GM12878 (cell line): Measurements from ENCODE around the gene FBF1. TPM values are rescaled to one million over a fixed set of nuclear protein-coding genes. Genes with fewer than 3 reads are reported as not detected.

Source experiments
- ASH2L ChIP-seq: fragments of 300-600, 200-600 bp; sonication (generic); IDR thresholded peaks from 2 replicates; pipeline ENCODE4 v1.6.1; 2017; ENCODE audit warnings: low read depth, mild to moderate bottlenecking, borderline replicate concordance
- ATF3 ChIP-seq: IDR thresholded peaks from 2 replicates; pipeline ENCODE4 v1.6.1; 2011; ENCODE audit warnings: low read depth, mild to moderate bottlenecking, low read length, moderate library complexity, borderline replicate concordance; ENCODE audit errors: extremely low read depth
- ATF7 ChIP-seq: fragments of 450-650 bp; IDR thresholded peaks from 2 replicates; pipeline ENCODE4 v1.6.1; 2016; ENCODE audit warnings: low read depth, mild to moderate bottlenecking
- BMI1 ChIP-seq: fragments of 450-650 bp; IDR thresholded peaks from 2 replicates; pipeline ENCODE4 v1.6.1; 2016; ENCODE audit warnings: mild to moderate bottlenecking, moderate library complexity, borderline replicate concordance
- CBX3 ChIP-seq: fragments of 200-600 bp; sonication (generic); IDR thresholded peaks from 2 replicates; pipeline ENCODE4 v1.6.1; 2016; ENCODE audit warnings: low read depth, borderline replicate concordance
- ELK1 ChIP-seq: IDR thresholded peaks from 2 replicates; pipeline ENCODE4 v1.6.1; 2012; ENCODE audit warnings: low read depth, low read length, improper control_type of control experiment
- ETV6 ChIP-seq, 2 experiments: fragments of 450-650 bp in 1 of 2; IDR thresholded peaks in 1 of 2; conservative IDR thresholded peaks in 1 of 2; 2 replicates each; pipeline ENCODE4 v1.6.1; 2014; ENCODE audit warnings: antibody characterized with exemption in 1 of 2, borderline replicate concordance in 1 of 2, low read depth in 1 of 2, mild to moderate bottlenecking in 1 of 2, moderate library complexity in 1 of 2
- EZH2 ChIP-seq: IDR thresholded peaks from 2 replicates; pipeline ENCODE4 v1.6.1; 2012; ENCODE audit warnings: low read depth, mild to moderate bottlenecking, control low read depth, inconsistent platforms, low read length, borderline replicate concordance; ENCODE audit not compliant: control insufficient read depth
- FOXK2 ChIP-seq: fragments of 450-650 bp; IDR thresholded peaks from 2 replicates; pipeline ENCODE4 v1.6.1; 2017; ENCODE audit warnings: mild to moderate bottlenecking, moderate library complexity
- NKRF ChIP-seq: fragments of 450-650 bp; conservative IDR thresholded peaks from 2 replicates; pipeline ENCODE4 v1.6.1; 2017; ENCODE audit warnings: mild to moderate bottlenecking, moderate library complexity
- SUPT20H ChIP-seq: IDR thresholded peaks from 2 replicates; pipeline ENCODE4 v1.6.1; 2011; ENCODE audit warnings: low read depth, mild to moderate bottlenecking, low read length, moderate library complexity, borderline replicate concordance; ENCODE audit not compliant: control insufficient read depth
- YBX1 ChIP-seq: fragments of 450-650 bp; IDR thresholded peaks from 2 replicates; pipeline ENCODE4 v1.6.1; 2016; ENCODE audit warnings: antibody characterized with exemption
- ZNF622 ChIP-seq: fragments of 450-650 bp; IDR thresholded peaks from 2 replicates; pipeline ENCODE4 v1.6.1; 2017; ENCODE audit warnings: mild to moderate bottlenecking, inconsistent platforms
- polyA plus RNA-seq, 11 experiments: library from polyadenylated mRNA; depleted of rRNA in 4 of 11; unstranded in 6 of 11; stranded (reverse) in 5 of 11; fragments of >200 nt; fragmentation: Nextera tagmentation in 4 of 11; fragmentation: Illumina TruSeq in 1 of 11; extraction: Ambion mirVana in 4 of 11; extraction: Trizol in 1 of 11; gene quantifications; 1 replicate in 1 of 11; 2 replicates in 10 of 11; pipeline versions ENCODE4 v1.2.1 to v1.2.3, GENCODE V29; 2011 to 2016; ENCODE audit warnings: inconsistent platforms in 2 of 11, missing spikeins in 2 of 11, low read depth in 1 of 11
- total RNA-seq, 4 experiments: library from RNA; depleted of rRNA in 3 of 4; stranded (reverse); fragments of >200 nt in 3 of 4; fragmentation: Illumina TruSeq in 1 of 4; extraction: Trizol in 1 of 4; gene quantifications; 2 replicates each; pipeline versions ENCODE4 v1.2.1 to v1.2.3, GENCODE V29; 2013 to 2021

Gene FBF1
- total and polyA plus RNA-seq, 10 of the 15 experiments (the other 5 are each of a cell fraction or from before 2014, with no cell fraction given): 0.29 to 15.0 (median 7.0) TPM

- TF ChIP-seq YBX1 (no peak), ZNF622 (no peak), NKRF (no peak), CBX3 (no peak), BMI1 (no peak), ATF7 (no peak), ASH2L (no peak), FOXK2 (no peak), EZH2 (no peak), ETV6 (conservative IDR thresholded peaks at IDR 0.05 in 1 of 2, IDR thresholded peaks at IDR 0.05 in 1 of 2; ENCODE audit: borderline replicate concordance in 1 of 2, low read depth in 1 of 2) (no peak), SUPT20H (no peak), ELK1 (no peak), ATF3 (no peak)
- TF ChIP-seq, all 136 proteins: peak for 0
Observed at GRCh38 chr17:75931062-75931461, 9.8 kb downstream of the FBF1 start (continued).
